Hepatocyte (in vitro differentiated cells): ENCODE data around the gene PGA3.

Experiments used
- CTCF ChIP-seq: fragments of 200-600 bp; sonication (generic); IDR thresholded peaks from 2 replicates; pipeline ENCODE4 v1.5.1; 2016; ENCODE audit warnings: antibody characterized with exemption, mild to moderate bottlenecking; ENCODE audit not compliant: poor library complexity
- EZH2 ChIP-seq: fragments of 200-600 bp; sonication (generic); IDR thresholded peaks from 2 replicates; pipeline ENCODE4 v1.6.1; 2016; ENCODE audit warnings: antibody characterized with exemption, mild to moderate bottlenecking, borderline replicate concordance

GRCh38 chr11:61155312-61155711 lies 48.0 kb upstream of the PGA3 start:
- TF ChIP-seq EZH2: no peak
- no peak for TF ChIP-seq CTCF
